NCI-H774 (cell line): ENCODE results near the gene TRIM50.
"Not testable (repeated sequence)": the region's sequence is repeated elsewhere in the genome, so short reads cannot be mapped to it uniquely, and the experiment has no call there.

Experiments
- DNase-seq: peaks from one replicate; lab custom pipeline; 2025; lab: John Stamatoyannopoulos, UW

TRIM50 gene

DNA sequence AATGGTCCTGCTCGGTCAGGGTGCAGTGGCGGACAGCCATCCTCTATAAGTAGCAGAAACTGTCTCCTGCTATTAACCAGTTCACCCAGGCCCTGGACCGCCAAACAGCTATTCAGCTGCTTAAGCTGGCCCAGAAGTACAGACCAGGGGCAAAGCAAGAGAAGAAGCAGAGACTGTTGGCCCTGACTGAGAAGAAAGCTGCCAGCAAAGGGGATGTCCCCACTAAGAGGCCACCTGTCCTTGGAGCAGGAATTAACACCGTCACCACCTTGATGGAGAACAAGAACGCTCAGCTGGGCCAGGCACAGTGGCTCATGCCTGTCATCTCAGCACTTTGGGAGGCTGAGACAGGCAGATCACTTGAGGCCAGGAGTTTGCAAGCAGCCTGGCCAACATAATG lies 13.6 kb downstream of the TRIM50 start:
- DNase-seq = no peak

DNA sequence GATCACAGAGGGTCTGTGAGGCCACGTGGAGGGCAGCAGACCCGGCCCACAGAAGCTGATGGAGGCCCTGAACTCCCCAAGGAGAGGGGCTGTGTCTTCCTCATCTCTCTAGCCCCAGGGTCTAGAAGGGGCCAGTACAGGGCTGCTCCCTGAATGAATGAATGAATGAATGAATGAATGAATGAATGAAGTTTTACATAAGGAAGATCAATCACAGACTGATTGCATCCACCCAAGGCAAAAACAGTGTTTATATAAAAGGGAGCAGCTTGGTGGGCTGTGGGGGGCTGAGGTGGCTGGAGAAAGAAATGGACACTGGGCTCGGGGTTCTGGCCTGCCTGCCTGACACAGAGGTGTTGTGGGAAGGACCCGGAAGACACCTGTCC lies 14.4 kb downstream of the TRIM50 start:
- no peak for DNase-seq

DNA sequence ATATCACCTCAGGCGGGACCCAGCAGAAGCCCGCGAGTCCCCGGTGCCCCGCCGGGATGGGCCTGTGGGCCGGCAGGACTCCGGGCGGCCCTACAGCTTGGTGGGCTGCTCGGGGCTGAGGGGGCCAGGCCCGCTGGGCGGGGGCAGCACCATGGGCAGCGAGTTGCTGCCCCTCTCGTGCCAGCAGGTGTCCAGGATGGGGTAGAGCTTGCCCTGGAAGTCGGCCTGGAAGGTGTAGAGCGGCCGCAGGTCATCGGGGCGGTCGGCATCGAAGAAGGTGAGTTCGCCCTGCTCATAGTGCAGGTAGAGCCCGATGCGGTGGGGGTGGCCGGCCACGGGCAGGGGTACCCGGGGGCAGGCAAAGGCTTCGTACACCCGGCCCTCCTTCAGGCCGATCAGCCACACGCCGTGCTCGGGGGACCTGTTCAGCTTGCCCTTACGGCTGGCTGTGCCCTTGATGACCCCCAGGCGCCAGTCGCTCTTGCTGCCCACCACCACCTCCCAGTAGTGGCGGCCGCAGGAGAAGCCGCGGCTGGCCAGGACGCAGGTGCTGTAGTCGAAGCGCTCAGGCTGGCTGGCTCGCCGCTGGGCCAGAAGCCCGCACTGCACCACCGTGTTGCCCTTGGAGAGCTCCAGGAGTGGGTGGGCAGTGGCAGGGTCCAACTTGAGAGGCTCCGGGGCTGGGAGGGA lies 14.9 kb downstream of the TRIM50 start:
- no peak for DNase-seq

DNA sequence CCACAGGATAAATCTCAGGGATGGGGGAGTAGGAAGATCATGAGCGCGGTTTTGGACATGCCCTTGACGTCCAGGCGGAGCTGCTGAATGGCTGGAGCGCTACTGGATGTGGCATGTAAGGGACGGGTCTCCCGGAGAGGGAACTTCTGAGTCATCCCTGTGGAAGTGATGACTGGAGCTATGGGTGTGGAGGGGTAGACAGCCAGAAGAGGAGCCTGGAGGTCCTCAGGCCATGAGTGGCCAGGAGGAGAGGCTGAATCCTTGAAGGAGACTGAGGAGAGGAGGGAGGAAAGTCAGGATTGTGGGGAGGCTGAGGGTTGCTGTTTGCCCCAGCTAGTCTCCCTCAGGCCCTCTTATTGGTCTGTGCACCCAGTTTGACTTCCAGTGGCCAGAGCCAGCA lies 16.5 kb downstream of the TRIM50 start:
- DNase-seq = not testable (repeated sequence)

DNA sequence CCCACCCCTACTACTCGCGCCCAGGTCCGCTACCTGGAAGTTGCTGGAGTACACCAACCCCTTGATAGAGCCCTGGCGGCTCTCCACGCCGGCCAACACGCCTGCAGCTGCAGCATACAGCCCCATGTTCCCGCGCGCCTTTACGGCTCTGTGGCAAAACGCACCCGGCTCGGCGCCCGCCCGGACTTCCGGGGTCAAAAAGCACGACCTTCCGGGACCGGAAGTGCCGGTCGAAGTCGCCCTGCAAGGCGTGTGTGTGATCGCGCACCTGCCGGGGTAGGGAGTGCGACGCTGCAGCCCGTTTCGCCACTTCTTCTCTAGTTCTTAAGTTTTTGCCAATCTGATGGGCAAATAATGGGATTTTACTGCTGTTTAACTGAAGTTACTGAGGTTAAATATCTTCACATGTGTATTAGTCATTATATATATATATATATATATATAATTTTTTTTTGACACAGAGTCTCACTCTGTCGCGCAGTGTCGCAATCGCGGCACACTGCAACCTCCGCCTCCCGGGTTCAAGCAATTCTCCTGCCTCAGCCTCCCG lies 19.1 kb downstream of the TRIM50 start, which contains the start of gene NSUN5:
TSS of gene NSUN5 (minus strand) at position 162 of the 550 bp plus-strand sequence. CDS start at position 126, 36 bp downstream.
- DNase-seq = peak; percentile 89

DNA sequence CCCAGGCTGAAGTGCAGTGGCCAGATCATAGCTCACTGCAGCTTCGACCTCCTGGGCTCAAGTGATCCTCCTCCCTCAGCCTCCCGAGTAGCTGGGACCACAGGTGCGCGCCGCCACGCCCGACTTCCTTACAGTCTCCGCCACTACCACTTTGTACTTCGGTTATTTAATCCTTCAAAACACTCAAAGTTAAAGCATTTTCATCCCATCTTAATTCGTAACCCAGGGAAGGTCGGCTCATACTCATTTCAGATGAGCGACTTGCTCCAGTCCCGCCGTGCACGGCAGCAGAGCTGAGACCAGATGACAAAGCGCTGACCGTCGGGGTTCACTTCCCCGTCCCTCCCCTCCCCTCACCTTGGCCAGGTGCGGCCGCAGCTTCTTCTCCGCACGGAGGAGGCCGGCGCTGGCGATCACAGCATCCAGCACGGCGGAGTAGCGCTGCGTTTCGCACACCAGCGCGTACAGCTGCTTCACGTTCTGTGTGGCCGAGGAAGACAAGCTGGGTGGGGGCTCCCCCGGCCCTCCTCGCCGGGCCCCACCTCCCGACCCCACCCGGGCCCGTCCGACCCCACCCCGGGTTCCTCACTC lies 19.7 kb downstream of the TRIM50 start:
- DNase-seq = no peak

DNA sequence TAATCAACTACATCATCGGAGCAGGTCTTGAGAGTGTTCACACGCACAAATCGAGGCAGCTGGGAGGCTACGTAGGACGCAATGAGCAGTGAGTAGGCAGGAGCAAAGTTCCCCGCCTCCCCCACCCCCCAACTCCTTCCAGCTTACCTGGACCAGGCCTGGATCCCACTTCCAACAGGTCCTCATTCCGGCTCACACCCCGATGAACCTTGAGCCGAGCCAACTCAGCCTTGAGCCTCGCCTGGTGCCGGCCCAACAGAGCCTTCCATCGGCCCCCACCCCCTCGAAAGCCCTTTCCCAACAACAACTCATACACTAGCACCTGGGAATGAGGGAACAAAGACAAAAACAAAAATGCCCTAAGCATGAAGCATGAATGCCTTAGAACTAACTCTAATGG lies 20.4 kb downstream of the TRIM50 start:
- no peak for DNase-seq

DNA sequence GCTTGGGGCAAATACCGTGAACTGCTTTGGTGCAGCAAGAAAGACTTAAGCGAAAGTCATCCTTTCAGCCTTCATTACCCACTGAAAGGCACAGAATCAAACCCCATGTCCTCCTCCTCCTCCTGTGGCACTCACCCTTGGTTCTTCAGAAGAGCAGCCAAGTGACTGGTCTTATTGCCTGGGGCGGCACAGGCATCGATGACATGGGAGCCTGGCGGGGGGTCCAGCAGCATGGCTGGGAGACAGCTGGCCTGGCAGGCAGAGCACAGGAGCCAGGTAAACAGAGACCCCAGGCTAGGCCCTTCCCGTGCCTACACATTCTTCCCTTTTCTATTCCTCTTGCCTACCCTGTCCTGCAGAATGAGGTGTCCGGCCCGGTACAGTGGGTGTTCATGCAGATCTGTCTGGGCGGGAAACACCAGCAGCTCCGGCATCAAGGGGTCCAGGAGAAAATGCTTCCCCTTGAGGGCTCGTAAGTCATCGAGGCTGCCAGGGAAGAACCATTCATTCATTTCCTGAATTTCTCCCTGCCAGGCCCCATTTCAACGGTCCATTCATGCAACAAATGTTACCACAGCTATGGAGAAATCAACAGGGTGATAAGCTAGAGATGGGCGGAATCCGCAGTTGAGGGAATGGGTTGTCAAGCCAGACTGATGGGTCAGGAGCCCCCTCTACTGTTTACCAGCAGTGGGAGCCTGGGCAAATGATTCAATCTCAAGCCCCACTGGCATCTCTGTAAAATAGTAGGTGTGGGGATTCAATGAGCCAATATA lies 23.1 kb downstream of the TRIM50 start:
- not testable (repeated sequence) for DNase-seq

DNA sequence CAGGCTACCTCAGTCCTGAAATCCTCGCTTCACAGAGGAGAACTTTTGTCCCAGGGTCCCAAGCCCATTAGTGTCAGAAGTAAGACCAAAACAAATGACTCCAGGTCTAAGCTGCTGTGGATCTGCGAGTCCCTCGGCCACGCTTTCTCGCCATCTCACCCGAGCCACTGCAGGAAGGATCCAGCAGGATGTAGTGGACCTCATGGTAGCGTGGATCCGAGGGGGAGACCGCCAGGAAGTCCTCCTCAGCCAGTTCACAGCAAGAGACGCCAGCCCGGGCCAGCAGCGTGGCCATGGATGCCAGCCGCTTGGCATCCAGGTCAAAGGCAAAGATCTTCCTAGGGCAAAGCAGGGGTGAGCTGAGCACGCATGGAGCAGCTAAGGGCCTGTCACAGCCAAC lies 23.8 kb downstream of the TRIM50 start:
- no peak for DNase-seq

DNA sequence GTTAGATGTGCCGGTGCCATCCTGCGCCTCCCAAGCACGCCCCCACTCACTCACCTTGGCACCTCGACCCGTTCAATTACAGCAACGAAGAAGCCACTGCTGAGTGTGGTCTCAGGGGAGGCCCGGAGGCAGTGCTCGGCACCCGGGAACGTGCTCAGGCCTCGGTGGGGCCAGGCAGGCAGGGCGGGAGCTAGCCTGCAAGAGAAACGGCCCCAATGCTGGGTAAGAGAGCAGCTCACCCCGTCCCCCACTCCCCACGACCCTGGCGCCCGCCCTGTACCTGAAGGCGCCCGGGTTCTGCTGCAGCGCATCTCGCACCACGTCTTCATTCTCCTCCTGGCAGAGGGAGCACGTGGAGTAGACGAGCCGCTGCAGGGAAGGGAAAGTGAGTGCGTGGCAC lies 24.3 kb downstream of the TRIM50 start:
- no peak for DNase-seq

DNA sequence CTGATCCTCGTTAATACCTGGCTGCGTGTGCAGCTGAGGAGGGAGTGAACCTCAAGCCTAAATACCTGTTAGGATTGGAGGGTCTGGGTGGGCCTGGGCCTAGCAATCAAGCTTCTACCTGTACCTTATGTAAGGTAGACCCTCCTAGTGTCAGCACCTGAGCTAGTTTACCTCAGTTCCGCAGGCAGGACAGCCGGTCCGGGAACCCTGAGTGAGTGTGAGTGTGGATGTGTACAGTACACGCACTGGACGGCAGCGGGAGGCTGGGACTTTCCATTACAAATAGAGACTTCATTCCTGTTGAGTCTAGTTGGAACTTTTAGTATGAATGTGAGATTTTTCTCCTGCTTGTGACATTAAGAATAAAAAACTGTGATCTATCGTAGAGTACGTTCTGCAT lies 25.0 kb downstream of the TRIM50 start:
- not testable (repeated sequence) for DNase-seq

DNA sequence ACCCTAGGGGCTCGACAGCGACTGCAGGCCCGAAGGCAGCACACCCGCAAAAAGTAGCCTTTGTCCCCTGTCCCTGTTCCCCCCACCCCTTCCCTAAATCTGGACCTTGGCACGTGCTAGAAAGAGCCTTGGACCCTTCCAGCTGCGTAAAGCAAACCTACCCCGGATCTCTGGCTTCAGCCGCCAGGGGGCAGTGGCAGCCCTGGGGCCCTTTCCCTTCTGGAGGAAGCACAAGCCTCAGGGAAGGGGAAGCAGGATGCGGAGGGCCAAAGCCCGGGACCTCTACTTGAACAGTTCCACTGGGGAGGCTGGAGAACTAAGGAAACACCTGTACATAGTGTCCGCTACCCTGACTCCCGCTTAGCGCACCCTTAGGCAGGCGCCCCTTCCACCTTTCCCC lies 26.8 kb downstream of the TRIM50 start:
- not testable (repeated sequence) for DNase-seq

DNA sequence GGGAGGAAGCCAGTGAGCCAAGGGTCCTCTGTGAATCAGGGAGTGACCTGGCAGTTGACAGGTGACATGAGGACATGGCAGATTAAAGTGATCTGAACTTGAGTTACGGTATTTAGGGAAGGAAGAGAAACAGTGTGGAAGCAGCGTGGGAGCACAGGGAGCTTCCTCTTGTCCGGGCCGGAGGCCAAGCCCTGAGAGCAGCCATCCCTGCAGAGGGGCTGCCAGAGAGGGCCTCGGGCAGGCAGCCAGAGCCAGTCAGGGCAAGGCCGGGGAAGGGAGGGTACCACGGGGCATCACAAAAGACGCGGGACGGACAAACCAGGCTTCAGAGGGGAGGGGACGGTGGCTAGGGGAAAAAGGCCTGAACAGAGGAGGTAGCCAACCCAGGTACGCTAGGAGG lies 28.1 kb downstream of the TRIM50 start:
- DNase-seq = not testable (repeated sequence)

DNA sequence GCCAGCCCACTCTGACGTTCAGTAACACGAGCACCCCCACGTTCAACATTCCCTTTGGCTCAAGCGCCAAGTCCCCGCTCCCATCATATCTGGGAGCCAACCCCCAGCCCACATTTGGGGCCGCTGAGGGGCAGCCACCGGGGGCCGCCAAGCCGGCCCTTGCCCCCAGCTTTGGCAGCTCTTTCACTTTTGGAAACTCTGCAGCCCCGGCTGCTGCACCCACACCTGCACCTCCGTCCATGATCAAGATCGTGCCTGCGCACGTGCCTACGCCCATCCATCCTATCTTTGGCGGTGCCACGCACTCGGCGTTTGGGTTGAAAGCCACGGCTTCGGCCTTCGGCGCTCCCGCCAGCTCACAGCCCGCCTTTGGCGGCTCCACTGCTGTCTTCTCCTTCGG lies 30.2 kb downstream of the TRIM50 start:
- not testable (repeated sequence) for DNase-seq

DNA sequence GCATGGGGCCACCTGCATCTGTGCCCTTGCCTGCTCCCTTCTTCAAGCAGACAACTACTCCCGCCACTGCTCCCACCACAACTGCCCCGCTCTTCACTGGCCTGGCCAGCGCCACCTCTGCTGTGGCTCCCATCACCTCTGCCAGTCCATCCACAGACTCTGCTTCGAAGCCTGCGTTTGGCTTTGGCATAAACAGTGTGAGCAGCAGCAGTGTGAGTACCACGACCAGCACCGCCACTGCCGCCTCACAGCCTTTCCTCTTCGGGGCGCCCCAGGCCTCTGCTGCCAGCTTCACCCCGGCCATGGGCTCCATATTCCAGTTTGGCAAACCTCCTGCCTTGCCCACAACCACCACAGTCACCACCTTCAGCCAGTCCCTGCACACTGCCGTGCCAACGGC lies 30.6 kb downstream of the TRIM50 start:
- DNase-seq = not testable (repeated sequence)

DNA sequence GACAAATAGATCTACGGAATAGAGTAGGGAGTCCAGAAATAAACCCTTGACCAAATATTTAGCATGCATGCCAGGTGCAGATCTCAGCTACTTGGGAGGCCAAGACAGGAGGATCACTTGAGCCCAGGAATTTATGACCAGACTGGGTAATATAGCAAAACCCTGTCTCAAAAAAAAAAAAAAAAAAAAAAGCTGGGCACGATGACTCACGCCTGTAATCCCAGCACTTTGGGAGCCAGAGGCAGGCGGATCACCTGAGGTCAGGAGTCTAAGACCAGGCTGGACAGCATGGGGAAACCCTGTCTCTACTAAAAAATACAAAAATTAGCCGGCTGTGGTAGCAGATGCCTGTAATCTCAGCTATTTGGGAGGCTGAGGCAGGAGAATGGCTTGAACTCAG lies 50.7 kb downstream of the TRIM50 start:
- not testable (repeated sequence) for DNase-seq

DNA sequence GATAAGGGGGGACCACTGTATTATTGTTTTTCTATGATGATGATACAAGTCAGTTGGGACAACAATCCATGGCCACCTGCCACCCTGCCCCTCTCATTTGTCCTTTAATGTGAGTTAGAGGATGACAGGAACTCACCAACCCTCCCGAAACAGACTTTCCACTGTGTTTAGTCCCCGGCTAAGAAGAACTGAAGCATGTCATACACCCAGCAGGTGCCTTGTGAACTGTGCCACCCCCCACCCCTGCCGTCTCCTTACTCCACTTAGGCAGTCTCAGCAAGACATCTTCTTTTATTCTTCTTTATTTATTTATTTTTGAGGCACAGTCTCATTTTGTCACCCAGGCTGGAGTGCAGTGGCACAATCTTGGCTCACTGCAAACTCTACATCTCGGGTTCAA lies 60.1 kb downstream of the TRIM50 start:
- not testable (repeated sequence) for DNase-seq

DNA sequence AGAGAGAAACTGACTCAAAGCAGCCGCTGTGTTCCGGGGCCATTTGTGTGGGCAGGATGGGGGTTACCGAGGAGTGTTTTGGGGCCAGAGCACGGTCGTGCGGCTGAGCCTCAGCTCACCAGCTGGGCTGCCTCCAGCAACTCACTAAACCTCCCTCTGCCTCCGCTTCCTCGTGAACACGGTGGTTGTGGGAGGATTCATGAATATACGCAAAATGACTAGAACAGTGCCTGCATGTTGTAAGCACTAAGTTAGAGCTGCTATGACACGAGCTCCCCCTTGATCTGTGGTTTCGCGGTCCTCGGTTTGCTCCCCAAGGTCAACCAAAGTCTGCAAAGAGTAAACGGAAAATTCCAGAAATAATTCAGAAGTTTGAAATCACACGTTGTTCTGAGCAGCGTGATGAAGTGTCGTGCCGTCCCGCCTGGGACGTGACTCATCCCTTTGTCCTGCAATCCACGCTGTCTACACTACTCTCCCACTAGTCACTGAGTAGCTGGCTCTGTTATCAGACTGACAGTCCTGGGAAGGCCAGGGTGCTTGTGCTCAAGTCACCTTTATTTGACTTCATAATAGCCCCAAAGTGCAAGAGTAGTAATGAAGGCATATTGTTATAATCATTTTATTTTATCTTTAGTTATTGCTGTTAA lies 61.0 kb downstream of the TRIM50 start:
- not testable (repeated sequence) for DNase-seq
